Tibial nerve (tissue), 4 donors: ENCODE measurements around the gene GABRD.

Source experiments
- EP300 ChIP-seq, 2 donors: sonication (generic); formaldehyde crosslinking; IDR thresholded peaks; one replicate each; pipeline ENCODE4 v1.6.1; 2017; ENCODE audit warnings: antibody characterized with exemption in 2 of 2, mild to moderate bottlenecking in 1 of 2
- POLR2A ChIP-seq, 2 donors: fragments of 450-650 bp; IDR thresholded peaks; one replicate each; pipeline ENCODE4 v1.6.1; 2017; ENCODE audit warnings: antibody characterized with exemption in 2 of 2, mild to moderate bottlenecking in 2 of 2, moderate library complexity in 2 of 2
- TF ChIP-seq, protein P1 (sequence below), 5 experiments: fragments of 200-600 bp in 3 of 5; fragments of 450-650 bp in 2 of 5; sonication (generic) in 3 of 5; IDR thresholded peaks; one replicate each; pipeline ENCODE4 v1.5.1; 2016 to 2019; ENCODE audit warnings: antibody characterized with exemption in 5 of 5, mild to moderate bottlenecking in 3 of 5, moderate library complexity in 2 of 5

DNA sequence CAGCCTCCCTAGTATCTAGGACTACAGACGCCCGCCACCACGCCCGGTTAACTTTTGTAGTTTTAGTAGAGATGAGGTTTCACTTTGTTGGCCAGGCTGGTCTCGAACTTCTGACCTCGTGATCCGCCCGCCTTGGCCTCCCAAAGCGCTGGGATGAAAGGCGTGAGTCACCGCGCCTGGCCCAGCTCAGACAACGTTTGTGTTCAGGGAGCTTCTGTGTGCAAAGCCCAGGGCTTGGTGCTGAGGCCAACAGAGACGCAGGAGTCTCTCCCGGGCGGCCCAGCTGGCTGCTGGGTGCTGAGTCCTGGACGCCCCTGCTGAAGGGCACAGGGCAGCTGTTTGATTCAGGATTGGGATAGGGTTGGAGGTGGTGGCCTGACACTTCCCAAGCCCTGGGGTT is 34.1 kb downstream of the GABRD start:
- TF ChIP-seq POLR2A (IDR thresholded peaks at IDR 0.05) (no peak), EP300 (IDR thresholded peaks at IDR 0.05) (no peak)
- TF ChIP-seq, protein P1, sequence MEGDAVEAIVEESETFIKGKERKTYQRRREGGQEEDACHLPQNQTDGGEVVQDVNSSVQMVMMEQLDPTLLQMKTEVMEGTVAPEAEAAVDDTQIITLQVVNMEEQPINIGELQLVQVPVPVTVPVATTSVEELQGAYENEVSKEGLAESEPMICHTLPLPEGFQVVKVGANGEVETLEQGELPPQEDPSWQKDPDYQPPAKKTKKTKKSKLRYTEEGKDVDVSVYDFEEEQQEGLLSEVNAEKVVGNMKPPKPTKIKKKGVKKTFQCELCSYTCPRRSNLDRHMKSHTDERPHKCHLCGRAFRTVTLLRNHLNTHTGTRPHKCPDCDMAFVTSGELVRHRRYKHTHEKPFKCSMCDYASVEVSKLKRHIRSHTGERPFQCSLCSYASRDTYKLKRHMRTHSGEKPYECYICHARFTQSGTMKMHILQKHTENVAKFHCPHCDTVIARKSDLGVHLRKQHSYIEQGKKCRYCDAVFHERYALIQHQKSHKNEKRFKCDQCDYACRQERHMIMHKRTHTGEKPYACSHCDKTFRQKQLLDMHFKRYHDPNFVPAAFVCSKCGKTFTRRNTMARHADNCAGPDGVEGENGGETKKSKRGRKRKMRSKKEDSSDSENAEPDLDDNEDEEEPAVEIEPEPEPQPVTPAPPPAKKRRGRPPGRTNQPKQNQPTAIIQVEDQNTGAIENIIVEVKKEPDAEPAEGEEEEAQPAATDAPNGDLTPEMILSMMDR (IDR thresholded peaks at IDR 0.05) = no peak
